A549 (cell line): ENCODE measurements around the gene MAP6D1. TPM values are rescaled to one million over a fixed set of nuclear protein-coding genes. Genes with fewer than 3 reads are reported as not detected.

Experiments
- ATAC-seq, 2 experiments: fragments of 200-7000 bp in 1 of 2; fragments of >200 bp in 1 of 2; cut with Nextera tagmentation in 1 of 2; cut with Tn5 transposase in 1 of 2; 3 replicates each; pipeline versions ENCODE4 v1.8.0 to v1.9.1; 2018 to 2020; ENCODE audit warnings: mild to moderate bottlenecking in 1 of 2, moderate library complexity in 1 of 2
- CTCF ChIA-PET: fragments of 300-600 bp; sonication (Branson Sonifier 250); formaldehyde crosslinking; extraction: SDS; loops from one replicate; lab custom pipeline; 2021; ENCODE audit warnings: antibody characterized with exemption, inconsistent platforms; lab: Yijun Ruan, JAX
- POLR2A ChIA-PET: fragments of 350-600 bp; formaldehyde crosslinking; extraction: SDS; loops from one replicate; lab custom pipeline; 2021; ENCODE audit warnings: antibody characterized with exemption, inconsistent platforms; lab: Yijun Ruan, JAX
- DNase-seq, 2 experiments: peaks; one replicate each; pipeline versions ENCODE4 v3.0.0 to v3.0.0-alpha.2; 2011 to 2016; ENCODE audit warnings: low read depth in 1 of 2, low spot score in 1 of 2
- FAIRE-seq: peaks from 2 replicates; lab custom pipeline; 2011; peaks lifted over from hg19 to GRCh38; lab: Jason Lieb, UNC
- H3K27ac ChIP-seq, 2 experiments: fragments of >200 bp; sonication (Bioruptor Twin); formaldehyde crosslinking; 3 replicates each; pipeline ENCODE4 v1.5.1; 2016 to 2017
- H3K4me1 ChIP-seq: fragments of >200 bp; sonication (Bioruptor Twin); formaldehyde crosslinking; 3 replicates; pipeline ENCODE4 v1.6.1; 2016
- H3K4me2 ChIP-seq: fragments of >200 bp; sonication (Bioruptor Twin); formaldehyde crosslinking; 3 replicates; pipeline ENCODE4 v1.6.1; 2016
- H3K4me3 ChIP-seq: fragments of >200 bp; sonication (Bioruptor Twin); formaldehyde crosslinking; 3 replicates; pipeline ENCODE4 v1.5.1; 2016
- H3K9me3 ChIP-seq: fragments of >200 bp; sonication (Bioruptor Twin); formaldehyde crosslinking; 3 replicates; pipeline ENCODE4 v1.6.1; 2016
- ATOH8 ChIP-seq: fragments of 250-450 bp; sonication (Bioruptor Pico); IDR thresholded peaks from 2 replicates; pipeline ENCODE4 v1.5.0; 2020; ENCODE audit warnings: low read depth, mild to moderate bottlenecking, moderate library complexity
- CBX2 ChIP-seq: fragments of 200-600 bp; sonication (generic); IDR thresholded peaks from 2 replicates; pipeline ENCODE4 v1.6.1; 2016; ENCODE audit warnings: low read depth, mild to moderate bottlenecking, borderline replicate concordance
- CBX8 ChIP-seq: fragments of 200-600 bp; sonication (generic); IDR thresholded peaks from 2 replicates; pipeline ENCODE4 v1.6.1; 2016
- CHD2 ChIP-seq: fragments of 150-350 bp; IDR thresholded peaks from 2 replicates; pipeline ENCODE4 v1.6.1; 2014; ENCODE audit warnings: low read length; ENCODE audit not compliant: partially characterized antibody
- CHD4 ChIP-seq: fragments of 200-600 bp; sonication (generic); IDR thresholded peaks from 2 replicates; pipeline ENCODE4 v1.6.1; 2016; ENCODE audit warnings: antibody characterized with exemption, mild to moderate bottlenecking, borderline replicate concordance
- EHMT2 ChIP-seq: fragments of 200-600 bp; sonication (generic); IDR thresholded peaks from 2 replicates; pipeline ENCODE4 v1.6.1; 2016; ENCODE audit warnings: antibody characterized with exemption, low read depth, mild to moderate bottlenecking, moderate library complexity
- ESRRA ChIP-seq: fragments of 150-350 bp; IDR thresholded peaks from 2 replicates; pipeline ENCODE4 v1.6.1; 2014; ENCODE audit warnings: mild to moderate bottlenecking, low read length, borderline replicate concordance
- GATA3 ChIP-seq: IDR thresholded peaks from 2 replicates; pipeline ENCODE4 v1.6.1; 2012; ENCODE audit warnings: borderline replicate concordance
- HDAC2 ChIP-seq: fragments of 200-600 bp; sonication (generic); IDR thresholded peaks from 2 replicates; pipeline ENCODE4 v1.6.1; 2016
- HES2 ChIP-seq: fragments of >200 bp; sonication (Bioruptor Twin); formaldehyde crosslinking; IDR thresholded peaks from 2 replicates; pipeline ENCODE4 v1.6.1; 2016
- HEYL ChIP-seq: fragments of 250-450 bp; sonication (Bioruptor Pico); IDR thresholded peaks from 2 replicates; pipeline ENCODE4 v1.8.0; 2021; ENCODE audit warnings: mild to moderate bottlenecking, moderate library complexity
- HOXB13 ChIP-seq: fragments of 250-450 bp; sonication (Bioruptor Pico); IDR thresholded peaks from 2 replicates; pipeline ENCODE4 v1.5.0; 2020; ENCODE audit warnings: low read depth, mild to moderate bottlenecking, moderate library complexity
- JUN ChIP-seq, 2 experiments: fragments of >200 bp; sonication (Bioruptor Twin); formaldehyde crosslinking; IDR thresholded peaks; 2 replicates in 1 of 2; 3 replicates in 1 of 2; pipeline ENCODE4 v1.6.1; 2016 to 2017
- KDM5A ChIP-seq: fragments of 200-600 bp; sonication (generic); IDR thresholded peaks from 2 replicates; pipeline ENCODE4 v1.6.1; 2016; ENCODE audit warnings: antibody characterized with exemption, mild to moderate bottlenecking
- MAX ChIP-seq: IDR thresholded peaks from 2 replicates; pipeline ENCODE4 v1.6.1; 2012
- MYC ChIP-seq: IDR thresholded peaks from 2 replicates; pipeline ENCODE4 v1.6.1; 2012; ENCODE audit warnings: mild to moderate bottlenecking, inconsistent platforms, low read length, improper control_type of control experiment, borderline replicate concordance
- NPAS2 ChIP-seq: fragments of 250-450 bp; sonication (Bioruptor Pico); IDR thresholded peaks from 2 replicates; pipeline ENCODE4 v1.8.0; 2022; ENCODE audit warnings: mild to moderate bottlenecking, moderate library complexity, borderline replicate concordance
- PHF8 ChIP-seq: fragments of 200-600 bp; sonication (generic); IDR thresholded peaks from 2 replicates; pipeline ENCODE4 v1.6.1; 2016; ENCODE audit warnings: low read depth, mild to moderate bottlenecking, antibody characterized with exemption, moderate library complexity, borderline replicate concordance
- POLR2AphosphoS2 ChIP-seq: conservative IDR thresholded peaks from 2 replicates; pipeline ENCODE4 v1.6.1; 2012; ENCODE audit warnings: low read length, improper control_type of control experiment, inconsistent platforms
- RARB ChIP-seq: fragments of 250-450 bp; sonication (Bioruptor Pico); IDR thresholded peaks from 2 replicates; pipeline ENCODE4 v1.8.0; 2021; ENCODE audit warnings: mild to moderate bottlenecking, moderate library complexity
- RCOR1 ChIP-seq: fragments of 150-350 bp; IDR thresholded peaks from 2 replicates; pipeline ENCODE4 v1.6.1; 2014; ENCODE audit warnings: antibody characterized with exemption, low read length, low read depth
- TP53 ChIP-seq: fragments of 250-450 bp; sonication (Bioruptor Pico); IDR thresholded peaks from 2 replicates; pipeline ENCODE4 v1.5.0; 2021; ENCODE audit warnings: mild to moderate bottlenecking, moderate library complexity
- USF2 ChIP-seq: fragments of 450-650 bp; IDR thresholded peaks from 2 replicates; pipeline ENCODE4 v1.6.1; 2014; ENCODE audit warnings: antibody characterized with exemption
- ZC3H11A ChIP-seq: fragments of 450-650 bp; IDR thresholded peaks from 2 replicates; pipeline ENCODE4 v1.6.1; 2014; ENCODE audit warnings: antibody characterized with exemption, mild to moderate bottlenecking
- ZFP36 ChIP-seq: fragments of 450-650 bp; IDR thresholded peaks from 2 replicates; pipeline ENCODE4 v1.6.1; 2014; ENCODE audit warnings: borderline replicate concordance; ENCODE audit not compliant: partially characterized antibody
- ZNF302 ChIP-seq: fragments of 250-450 bp; sonication (Bioruptor Pico); IDR thresholded peaks from 2 replicates; pipeline ENCODE4 v1.9.0; 2021; ENCODE audit warnings: inconsistent platforms, mild to moderate bottlenecking, moderate library complexity
- ZSCAN20 ChIP-seq: fragments of 250-450 bp; sonication (Bioruptor Pico); IDR thresholded peaks from 2 replicates; pipeline ENCODE4 v1.8.0; 2022; ENCODE audit warnings: mild to moderate bottlenecking, moderate library complexity
- WGBS: methylation state at CpG from one replicate; pipeline ENCODE4 v1.1.6; 2017; ENCODE audit errors: missing lambda C conversion rate; 5-methylcytosine and 5-hydroxymethylcytosine counted together
- polyA plus RNA-seq, 4 experiments: library from polyadenylated mRNA; depleted of rRNA in 3 of 4; stranded (reverse); fragments of >200 nt; fragmentation: RNase III in 1 of 4; extraction: RNeasy Plus Mini Kit Qiagen cat#74134 plus additional on column Dnase treatment in 1 of 4; gene quantifications; 2 replicates in 3 of 4; 3 replicates in 1 of 4; pipeline ENCODE4 v1.2.3, GENCODE V29; 2011 to 2017

MAP6D1 gene
- polyA plus RNA-seq, 2 of the 4 experiments (the other 2 are of a cell fraction) = 0.68 to 1.2 TPM

GRCh38 chr3:183794452-183794851, 30.9 kb downstream of the MAP6D1 start:
- ATAC-seq (no peak), FAIRE-seq (no peak)
- no peak overlapping the region for H3K4me3 ChIP-seq
- no peaks in the 10 kb centered on the region for H3K9me3 ChIP-seq
- WGBS = 93% methylated on average over 4 of the region's 4 CpGs
- TF ChIP-seq POLR2AphosphoS2 (no peak), KDM5A (no peak), HDAC2 (no peak), CHD4 (no peak), ZSCAN20 (CRISPR knock-in tag) (no peak), HEYL (CRISPR knock-in tag) (no peak), CBX2 (no peak), RCOR1 (no peak), HOXB13 (CRISPR knock-in tag) (no peak), EHMT2 (no peak), USF2 (no peak), JUN (IDR thresholded peaks at IDR 0.05) (no peak), GATA3 (no peak)
- TF ChIP-seq, all 56 proteins: peak for 0
- no peak for DNase-seq
- ChIA-PET CTCF (no interaction called here), POLR2A (no interaction called here)
- Histone ChIP-seq H3K27ac (no peak overlapping the region), H3K4me2 (no peak overlapping the region), H3K4me1 (no peaks in the 10 kb centered on the region)

GRCh38 chr3:183792976-183793375, 32.4 kb downstream of the MAP6D1 start:
- H3K27ac ChIP-seq = no peak overlapping the region
- no peaks in the 10 kb centered on the region for H3K4me1 ChIP-seq
- CTCF ChIA-PET = no interaction called here
- no peak for TF ChIP-seq HES2
- TF ChIP-seq RCOR1 = no peak
- no peak for TF ChIP-seq ESRRA
- no peak for TF ChIP-seq ZFP36
- TF ChIP-seq CBX8 = no peak
- POLR2A ChIA-PET = no interaction called here
- FAIRE-seq (no peak), ATAC-seq (no peak), DNase-seq (no peak)
- no peak overlapping the region for H3K4me2 ChIP-seq
- no peak overlapping the region for H3K4me3 ChIP-seq
- no peaks in the 10 kb centered on the region for H3K9me3 ChIP-seq
- WGBS = 95% methylated on average over 6 of the region's 6 CpGs

- Histone ChIP-seq H3K9me3 (no peaks in the 10 kb centered on the region), H3K4me3 (no peak overlapping the region), H3K4me1 (no peaks in the 10 kb centered on the region), H3K27ac (no peak overlapping the region), H3K4me2 (no peak overlapping the region)
- POLR2A ChIA-PET = no interaction called here
- FAIRE-seq (no peak), DNase-seq (no peak), ATAC-seq (no peak)
- WGBS = 94% methylated on average over 15 of the region's 16 CpGs
- CTCF ChIA-PET = no interaction called here
- TF ChIP-seq CBX8 = no peak
- no peak for TF ChIP-seq ZC3H11A
- no peak for TF ChIP-seq GATA3
- TF ChIP-seq ESRRA = no peak
- no peak for TF ChIP-seq ZNF302 (CRISPR knock-in tag)
- TF ChIP-seq CBX2 = no peak
- TF ChIP-seq MYC = no peak
- TF ChIP-seq TP53 = no peak
- no peak for TF ChIP-seq CHD2
- no peak for TF ChIP-seq RARB
- no peak for TF ChIP-seq ATOH8
- no peak for TF ChIP-seq PHF8
- no peak for TF ChIP-seq MAX
- TF ChIP-seq HEYL (CRISPR knock-in tag) = no peak
- no peak for TF ChIP-seq NPAS2 (CRISPR knock-in tag)
These were observed 34.7 kb downstream of the MAP6D1 start for GRCh38 chr3:183790700-183791099.
